Suprapubic skin (tissue), 3 donors: ENCODE measurements around the gene MTMR11.

ENCODE experiments used
- CTCF ChIP-seq, 2 donors: fragments of 200-600 bp in 1 of 2; fragments of 450-650 bp in 1 of 2; sonication (generic) in 1 of 2; IDR thresholded peaks; one replicate each; pipeline ENCODE4 v1.5.1; 2016 to 2019; ENCODE audit warnings: antibody characterized with exemption in 2 of 2, mild to moderate bottlenecking in 1 of 2, moderate library complexity in 1 of 2
- POLR2A ChIP-seq, 2 donors: fragments of 450-650 bp; IDR thresholded peaks; one replicate each; pipeline ENCODE4 v1.6.1; 2017; ENCODE audit warnings: antibody characterized with exemption in 2 of 2, mild to moderate bottlenecking in 2 of 2, moderate library complexity in 2 of 2

- TF ChIP-seq POLR2A (IDR thresholded peaks at IDR 0.05) (no peak), CTCF (IDR thresholded peaks at IDR 0.05) (no peak)
Observed at GRCh38 chr1:149945206-149945605, 8.5 kb upstream of the MTMR11 start.
